GM12878 (cell line): ENCODE measurements around the gene DNAJC25. TPM values are rescaled to one million over a fixed set of nuclear protein-coding genes. Genes with fewer than 3 reads are reported as not detected.
A peak's percentile ranks its signal among the peaks of the same experiment; 100 is the strongest.

ENCODE experiments used
- ATAC-seq: fragments of 200-7000 bp; cut with Tn5 transposase; 3 replicates; pipeline ENCODE4 v1.9.1; 2020; ENCODE audit warnings: mild to moderate bottlenecking, moderate library complexity
- BruUV-seq: library from RNA; stranded (reverse); fragments of 400-500 nt; replicated peaks from 2 replicates; lab custom pipeline; 2021; lab: Mats Ljungman, UMichigan
- CTCF ChIA-PET: fragments of 300-600 bp; sonication (Branson Sonifier 250); formaldehyde crosslinking; extraction: SDS; loops from one replicate; lab custom pipeline; 2021; ENCODE audit warnings: inconsistent platforms; lab: Yijun Ruan, JAX
- POLR2A ChIA-PET: fragments of 350-600 bp; formaldehyde crosslinking; extraction: SDS; loops from one replicate; lab custom pipeline; 2021; ENCODE audit warnings: inconsistent platforms; lab: Charles Lee
- RAD21 ChIA-PET: fragments of 300-600 bp; sonication (Branson Sonifier 250); formaldehyde crosslinking; loops from one replicate; lab custom pipeline; 2023; ENCODE audit warnings: antibody characterized with exemption; ENCODE audit not compliant: unreplicated experiment; lab: Charles Lee
- SMC1A ChIA-PET: fragments of 300-600 bp; sonication (Branson Sonifier 250); formaldehyde crosslinking; loops from one replicate; lab custom pipeline; 2023; ENCODE audit not compliant: unreplicated experiment, uncharacterized antibody; lab: Charles Lee
- DNase-seq: peaks from one replicate; pipeline ENCODE4 v3.0.0-alpha.2; 2011; ENCODE audit warnings: low read depth, low spot score
- FAIRE-seq: peaks from 3 replicates; lab custom pipeline; 2011; peaks lifted over from hg19 to GRCh38; lab: Jason Lieb, UNC
- H2AFZ ChIP-seq: 2 replicates; pipeline ENCODE4 v1.6.0; 2011; ENCODE audit warnings: low read depth, low read length, control low read depth; ENCODE audit not compliant: control insufficient read depth
- H3K27ac ChIP-seq: 2 replicates; pipeline ENCODE4 v1.5.1; 2011; ENCODE audit warnings: control low read depth; ENCODE audit not compliant: control insufficient read depth, insufficient read depth
- H3K27me3 ChIP-seq, 2 experiments: replicated peaks in 1 of 2; 2 replicates each; pipeline versions ENCODE4 v1.6.0 to v1.6.1; 2011; ENCODE audit warnings: low read length in 1 of 2; ENCODE audit not compliant: control insufficient read depth in 2 of 2, insufficient read depth in 2 of 2
- H3K36me3 ChIP-seq, 2 experiments: 2 replicates each; pipeline ENCODE4 v1.5.1; 2011; ENCODE audit warnings: low read length in 1 of 2; ENCODE audit not compliant: control insufficient read depth in 2 of 2, insufficient read depth in 2 of 2
- H3K4me1 ChIP-seq: 2 replicates; pipeline ENCODE4 v1.6.1; 2011; ENCODE audit warnings: mild to moderate bottlenecking, low read length, moderate library complexity, mixed read lengths; ENCODE audit not compliant: control insufficient read depth, insufficient read depth
- H3K4me2 ChIP-seq: 2 replicates; pipeline ENCODE4 v1.6.0; 2011; ENCODE audit warnings: control low read depth; ENCODE audit not compliant: control insufficient read depth, insufficient read depth
- H3K4me3 ChIP-seq: fragments of 200-600 bp; sonication (generic); 2 replicates; pipeline ENCODE4 v1.5.1; 2016
- H3K79me2 ChIP-seq: 2 replicates; pipeline ENCODE4 v1.6.0; 2011; ENCODE audit warnings: low read length; ENCODE audit not compliant: control insufficient read depth, insufficient read depth
- H3K9ac ChIP-seq: 2 replicates; pipeline ENCODE4 v1.8.0; 2011; ENCODE audit warnings: low read length, control low read depth, mixed read lengths; ENCODE audit not compliant: control insufficient read depth, insufficient read depth
- H3K9me3 ChIP-seq: replicated peaks from 3 replicates; pipeline ENCODE4 v1.5.1; 2011; ENCODE audit warnings: mild to moderate bottlenecking, low read length; ENCODE audit not compliant: control insufficient read depth, insufficient read depth
- H4K20me1 ChIP-seq: 2 replicates; pipeline ENCODE4 v1.6.0; 2011; ENCODE audit not compliant: control insufficient read depth, insufficient read depth
- BCLAF1 ChIP-seq: fragments of 450-650 bp; IDR thresholded peaks from 2 replicates; pipeline ENCODE4 v1.6.1; 2017; ENCODE audit warnings: antibody characterized with exemption, mild to moderate bottlenecking, moderate library complexity
- CHD1 ChIP-seq: IDR thresholded peaks from 2 replicates; pipeline ENCODE4 v1.6.1; 2012; ENCODE audit warnings: low read depth, low read length, improper control_type of control experiment
- HDGF ChIP-seq: fragments of 450-650 bp; IDR thresholded peaks from 2 replicates; pipeline ENCODE4 v1.6.1; 2016; ENCODE audit warnings: antibody characterized with exemption
- KDM1A ChIP-seq: fragments of 200-600 bp; sonication (generic); IDR thresholded peaks from 2 replicates; pipeline ENCODE4 v1.6.1; 2016; ENCODE audit warnings: borderline replicate concordance
- WGBS: methylation state at CpG from one replicate; pipeline ENCODE4 v1.1.6; 2016; ENCODE audit warnings: low lambda C conversion rate; ENCODE audit not compliant: insufficient replicate concordance, insufficient coverage; ENCODE audit errors: missing lambda C conversion rate; 5-methylcytosine and 5-hydroxymethylcytosine counted together
- in situ Hi-C: fragments of 300-500 bp; cut with MboI; formaldehyde crosslinking; loops from 9 replicates; pipeline ENCODE4 v1.14.3; 2018; ENCODE audit warnings: mixed read lengths
- intact Hi-C: fragments of 100-400 bp; cut with micrococcal nuclease; formaldehyde crosslinking; loops from one replicate; pipeline ENCODE4 v1.14.2; 2022; ENCODE audit not compliant: unreplicated experiment
- polyA plus RNA-seq, 11 experiments: library from polyadenylated mRNA; depleted of rRNA in 4 of 11; unstranded in 6 of 11; stranded (reverse) in 5 of 11; fragments of >200 nt; fragmentation: Nextera tagmentation in 4 of 11; fragmentation: Illumina TruSeq in 1 of 11; extraction: Ambion mirVana in 4 of 11; extraction: Trizol in 1 of 11; gene quantifications; 1 replicate in 1 of 11; 2 replicates in 10 of 11; pipeline versions ENCODE4 v1.2.1 to v1.2.3, GENCODE V29; 2011 to 2016; ENCODE audit warnings: inconsistent platforms in 2 of 11, missing spikeins in 2 of 11, low read depth in 1 of 11
- total RNA-seq, 4 experiments: library from RNA; depleted of rRNA in 3 of 4; stranded (reverse); fragments of >200 nt in 3 of 4; fragmentation: Illumina TruSeq in 1 of 4; extraction: Trizol in 1 of 4; gene quantifications; 2 replicates each; pipeline versions ENCODE4 v1.2.1 to v1.2.3, GENCODE V29; 2013 to 2021

DNAJC25 gene
- total and polyA plus RNA-seq, 10 of the 15 experiments (the other 5 are each of a cell fraction or from before 2014, with no cell fraction given) = 2.4 to 6.4 (median 4.0) TPM

GRCh38 chr9:111637421-111637950, 6.4 kb downstream of the DNAJC25 start:
- H4K20me1 ChIP-seq = no peaks in the 10 kb centered on the region
- in situ Hi-C loops (no loop called here), intact Hi-C loops (loop anchor here (10.0 kb wide), 2 partner anchors 437 to 1383 kb away; partner anchors contain the start of gene TXN)
- H3K27me3 ChIP-seq = no peaks in the 10 kb centered on the region
- 89% methylated on average over 6 of the region's 6 CpGs for WGBS
- no peak overlapping the region for H2AFZ ChIP-seq
- H3K9ac ChIP-seq = no peak overlapping the region
- ATAC-seq = no peak
- no peak for DNase-seq
- SMC1A ChIA-PET = interaction anchor here (0.9 kb wide), 1 partner anchor 437 kb away, joined by 3 read pairs; no protein-coding TSS in a partner anchor
- H3K4me1 ChIP-seq = no peaks in the 10 kb centered on the region; the same call in 1 of the 2 replicates
- no peak overlapping the region for H3K4me3 ChIP-seq
- H3K27ac ChIP-seq = no peak overlapping the region
- 0 out of 2 replicates have a peak, but pooled peaks have one; percentile 33 for TF ChIP-seq HDGF
- no peak for TF ChIP-seq KDM1A
- TF ChIP-seq CHD1 = no peak
- no peak for TF ChIP-seq BCLAF1
- TF ChIP-seq, all 136 proteins: peak for 1
- RAD21 ChIA-PET = no interaction called here
- Histone ChIP-seq H3K9me3 (no peaks in the 10 kb centered on the region; the same call in 2 of the 3 replicates), H3K4me2 (0 out of 2 replicates have a peak overlapping the region, but pooled peaks have one; percentile 7), H3K36me3 (0 out of 4 replicates have a peak, but pooled peaks cover 0 to 3% of the 10 kb centered on the region in 2 experiments), H3K79me2 (peaks cover 68% of the 10 kb centered on the region)
- POLR2A ChIA-PET = no interaction called here
- CTCF ChIA-PET = interaction anchor here (1.7 kb wide), 1 partner anchor 39 kb away, joined by 4 read pairs; no protein-coding TSS in a partner anchor
- FAIRE-seq = no peak
- BruUV-seq = no TSS peak
